Liver (tissue), 9 donors: ENCODE data around the gene FBRS. TPM values are rescaled to one million over a fixed set of nuclear protein-coding genes. Genes with fewer than 3 reads are reported as not detected.

ENCODE experiments used
- DNase-seq: peaks from one replicate; pipeline ENCODE4 v3.0.0-alpha.2; 2017; ENCODE audit warnings: low spot score
- H3K27ac ChIP-seq, 2 donors: one replicate each; pipeline ENCODE4 v1.7.0; 2013; ENCODE audit warnings: inconsistent platforms in 2 of 2, low read length in 2 of 2, control low read depth in 1 of 2, low read depth in 1 of 2, mild to moderate bottlenecking in 1 of 2
- H3K27me3 ChIP-seq, 4 donors: one replicate each; pipeline versions ENCODE4 v1.6.1 to v1.7.0; 2013; ENCODE audit warnings: low read length in 3 of 4, inconsistent platforms in 1 of 4, mild to moderate bottlenecking in 1 of 4, moderate library complexity in 1 of 4; ENCODE audit not compliant: control insufficient read depth in 4 of 4, insufficient read depth in 4 of 4
- H3K36me3 ChIP-seq, 4 donors: one replicate each; pipeline versions ENCODE4 v1.6.1 to v1.7.0; 2013; ENCODE audit warnings: low read length in 3 of 4, mild to moderate bottlenecking in 3 of 4, low read depth in 1 of 4, moderate library complexity in 1 of 4; ENCODE audit not compliant: control insufficient read depth in 4 of 4, insufficient read depth in 3 of 4
- H3K4me1 ChIP-seq, 4 donors: one replicate each; pipeline versions ENCODE4 v1.6.1 to v1.7.0; 2013; ENCODE audit warnings: low read length in 3 of 4, mild to moderate bottlenecking in 3 of 4, moderate library complexity in 1 of 4; ENCODE audit not compliant: control insufficient read depth in 4 of 4, insufficient read depth in 4 of 4
- H3K4me3 ChIP-seq, 3 donors: one replicate each; pipeline versions ENCODE4 v1.6.1 to v1.7.0; 2013; ENCODE audit warnings: low read length in 3 of 3, control low read depth in 1 of 3, low read depth in 1 of 3, mild to moderate bottlenecking in 1 of 3
- H3K9ac ChIP-seq, 2 donors: one replicate each; pipeline ENCODE4 v1.7.0; 2013; ENCODE audit warnings: low read length in 2 of 2, mild to moderate bottlenecking in 2 of 2, moderate library complexity in 2 of 2, control low read depth in 1 of 2, low read depth in 1 of 2
- H3K9me3 ChIP-seq, 4 donors: one replicate each; pipeline versions ENCODE4 v1.6.1 to v1.7.0; 2013; ENCODE audit warnings: low read length in 3 of 4; ENCODE audit not compliant: control insufficient read depth in 4 of 4
- EGR1 ChIP-seq, 2 donors: IDR thresholded peaks; 2 replicates each; pipeline ENCODE4 v1.6.1; 2016 to 2018; ENCODE audit warnings: antibody characterized with exemption in 2 of 2, low read depth in 2 of 2
- FOXA1 ChIP-seq: IDR thresholded peaks from 2 replicates; pipeline ENCODE4 v1.6.1; 2016; ENCODE audit warnings: antibody characterized with exemption
- FOXA2 ChIP-seq: IDR thresholded peaks from 2 replicates; pipeline ENCODE4 v1.6.1; 2016; ENCODE audit warnings: antibody characterized with exemption
- GABPA ChIP-seq, 2 donors: IDR thresholded peaks in 1 of 2; conservative IDR thresholded peaks in 1 of 2; 2 replicates each; pipeline ENCODE4 v1.6.1; 2016; ENCODE audit warnings: antibody characterized with exemption in 2 of 2, mild to moderate bottlenecking in 1 of 2, moderate library complexity in 1 of 2
- HNF4A ChIP-seq, 2 donors: conservative IDR thresholded peaks; 2 replicates each; pipeline ENCODE4 v1.6.1; 2016; ENCODE audit warnings: antibody characterized with exemption in 2 of 2, mild to moderate bottlenecking in 2 of 2
- HNF4G ChIP-seq: IDR thresholded peaks from 2 replicates; pipeline ENCODE4 v1.6.1; 2016; ENCODE audit warnings: antibody characterized with exemption
- JUND ChIP-seq, 2 donors: IDR thresholded peaks; 2 replicates each; pipeline ENCODE4 v1.6.1; 2016; ENCODE audit warnings: antibody characterized with exemption in 2 of 2
- NR2F2 ChIP-seq: IDR thresholded peaks from 2 replicates; pipeline ENCODE4 v1.6.1; 2016; ENCODE audit warnings: antibody characterized with exemption
- RAD21 ChIP-seq, 2 donors: IDR thresholded peaks; 2 replicates each; pipeline ENCODE4 v1.6.1; 2016; ENCODE audit warnings: antibody characterized with exemption in 2 of 2, mild to moderate bottlenecking in 2 of 2
- RXRA ChIP-seq, 2 donors: IDR thresholded peaks; 2 replicates each; pipeline ENCODE4 v1.6.1; 2017 to 2018; ENCODE audit warnings: antibody characterized with exemption in 2 of 2, mild to moderate bottlenecking in 1 of 2
- SP1 ChIP-seq: IDR thresholded peaks from 2 replicates; pipeline ENCODE4 v1.6.1; 2018; ENCODE audit warnings: antibody characterized with exemption, mild to moderate bottlenecking
- TAF1 ChIP-seq: conservative IDR thresholded peaks from 2 replicates; pipeline ENCODE4 v1.6.1; 2016; ENCODE audit warnings: antibody characterized with exemption, mild to moderate bottlenecking
- YY1 ChIP-seq: IDR thresholded peaks from 2 replicates; pipeline ENCODE4 v1.6.1; 2016; ENCODE audit warnings: antibody characterized with exemption, mild to moderate bottlenecking
- WGBS: extraction: QIAGEN DNeasy Blood & Tissue Kit; methylation state at CpG from one replicate; pipeline ENCODE4 v1.1.7; 2013; 5-methylcytosine and 5-hydroxymethylcytosine counted together
- polyA plus RNA-seq, 2 donors: library from polyadenylated mRNA; stranded (reverse) in 1 of 2; unstranded in 1 of 2; fragments of 200-250 nt in 1 of 2; fragments of >200 nt in 1 of 2; fragmentation: Nextera tagmentation in 1 of 2; extraction: Ambion mirVana in 1 of 2; gene quantifications; one replicate each; pipeline versions ENCODE4 v1.2.1 to v1.2.3, GENCODE V29; 2013 to 2015
- total RNA-seq, 2 donors: library from RNA; depleted of rRNA; stranded (reverse); fragments of >200 nt; gene quantifications; one replicate each; pipeline ENCODE4 v1.2.3, GENCODE V29; 2014
- TF ChIP-seq, protein P1 (sequence below): fragments of 150-350 bp; IDR thresholded peaks from 2 replicates; pipeline ENCODE4 v1.5.1; 2017; ENCODE audit warnings: improper control_type of control experiment, low read depth, low read length; ENCODE audit not compliant: missing input control
- TF ChIP-seq, protein P2 (sequence below): IDR thresholded peaks from 2 replicates; pipeline ENCODE4 v1.6.1; 2016; ENCODE audit warnings: antibody characterized with exemption
- TF ChIP-seq, protein P3 (sequence below): IDR thresholded peaks from 2 replicates; pipeline ENCODE4 v1.6.1; 2016; ENCODE audit warnings: antibody characterized with exemption
- TF ChIP-seq, protein P4 (sequence below): IDR thresholded peaks from 2 replicates; pipeline ENCODE4 v1.6.1; 2016; ENCODE audit warnings: antibody characterized with exemption, mild to moderate bottlenecking
- TF ChIP-seq, protein P5 (sequence below): IDR thresholded peaks from 2 replicates; pipeline ENCODE4 v1.6.1; 2016; ENCODE audit warnings: antibody characterized with exemption
- donor health status: healthy.
- donor health status: healthy.
- donor health status: healthy.
- donor health status: healthy.
- donor health status: healthy.

Gene FBRS
- total and polyA plus RNA-seq, 4 donors, result 4.1 to 15.5 (median 11.2) TPM

DNA sequence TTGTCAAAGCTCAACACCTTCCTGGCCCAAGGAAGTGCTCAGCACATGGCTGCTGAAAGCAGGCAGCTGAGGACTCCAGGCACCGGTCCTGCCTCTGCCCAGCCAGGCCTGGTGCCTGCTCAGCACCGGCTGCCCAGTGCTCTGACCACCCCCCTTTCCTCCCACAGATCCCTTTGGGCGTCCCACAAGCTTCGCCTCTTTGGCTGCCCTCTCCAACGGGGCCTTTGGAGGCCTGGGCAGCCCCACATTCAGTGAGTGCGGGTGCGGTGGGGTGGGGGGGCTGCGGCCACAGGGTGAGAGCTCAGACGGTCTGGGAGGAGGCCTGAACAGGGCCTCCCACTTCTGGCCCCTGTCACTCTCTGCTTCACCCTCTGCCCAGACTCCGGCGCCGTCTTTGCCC, 10.2 kb downstream of the FBRS start:
- peaks cover 7 to 18% (median 12%) of the 10 kb centered on the region in 4 donors for H3K4me1 ChIP-seq
- no peak for TF ChIP-seq FOXA2
- no peak for TF ChIP-seq RAD21 (IDR thresholded peaks at IDR 0.05)
- TF ChIP-seq, protein P1, sequence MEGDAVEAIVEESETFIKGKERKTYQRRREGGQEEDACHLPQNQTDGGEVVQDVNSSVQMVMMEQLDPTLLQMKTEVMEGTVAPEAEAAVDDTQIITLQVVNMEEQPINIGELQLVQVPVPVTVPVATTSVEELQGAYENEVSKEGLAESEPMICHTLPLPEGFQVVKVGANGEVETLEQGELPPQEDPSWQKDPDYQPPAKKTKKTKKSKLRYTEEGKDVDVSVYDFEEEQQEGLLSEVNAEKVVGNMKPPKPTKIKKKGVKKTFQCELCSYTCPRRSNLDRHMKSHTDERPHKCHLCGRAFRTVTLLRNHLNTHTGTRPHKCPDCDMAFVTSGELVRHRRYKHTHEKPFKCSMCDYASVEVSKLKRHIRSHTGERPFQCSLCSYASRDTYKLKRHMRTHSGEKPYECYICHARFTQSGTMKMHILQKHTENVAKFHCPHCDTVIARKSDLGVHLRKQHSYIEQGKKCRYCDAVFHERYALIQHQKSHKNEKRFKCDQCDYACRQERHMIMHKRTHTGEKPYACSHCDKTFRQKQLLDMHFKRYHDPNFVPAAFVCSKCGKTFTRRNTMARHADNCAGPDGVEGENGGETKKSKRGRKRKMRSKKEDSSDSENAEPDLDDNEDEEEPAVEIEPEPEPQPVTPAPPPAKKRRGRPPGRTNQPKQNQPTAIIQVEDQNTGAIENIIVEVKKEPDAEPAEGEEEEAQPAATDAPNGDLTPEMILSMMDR, result no peak
- no peak for TF ChIP-seq RXRA (IDR thresholded peaks at IDR 0.05)
- no peak for TF ChIP-seq HNF4A (conservative IDR thresholded peaks at IDR 0.05)
- TF ChIP-seq, protein P2, sequence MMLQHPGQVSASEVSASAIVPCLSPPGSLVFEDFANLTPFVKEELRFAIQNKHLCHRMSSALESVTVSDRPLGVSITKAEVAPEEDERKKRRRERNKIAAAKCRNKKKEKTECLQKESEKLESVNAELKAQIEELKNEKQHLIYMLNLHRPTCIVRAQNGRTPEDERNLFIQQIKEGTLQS, result no peak
- no peak for TF ChIP-seq YY1
- TF ChIP-seq TAF1, result no peak
- TF ChIP-seq JUND (IDR thresholded peaks at IDR 0.05), result no peak
- no peak for TF ChIP-seq EGR1 (IDR thresholded peaks at IDR 0.05; ENCODE audit: low read depth in 2 of 2)
- no peak for TF ChIP-seq GABPA (IDR thresholded peaks at IDR 0.05 in 1 of 2, conservative IDR thresholded peaks at IDR 0.05 in 1 of 2)
- TF ChIP-seq, protein P3, sequence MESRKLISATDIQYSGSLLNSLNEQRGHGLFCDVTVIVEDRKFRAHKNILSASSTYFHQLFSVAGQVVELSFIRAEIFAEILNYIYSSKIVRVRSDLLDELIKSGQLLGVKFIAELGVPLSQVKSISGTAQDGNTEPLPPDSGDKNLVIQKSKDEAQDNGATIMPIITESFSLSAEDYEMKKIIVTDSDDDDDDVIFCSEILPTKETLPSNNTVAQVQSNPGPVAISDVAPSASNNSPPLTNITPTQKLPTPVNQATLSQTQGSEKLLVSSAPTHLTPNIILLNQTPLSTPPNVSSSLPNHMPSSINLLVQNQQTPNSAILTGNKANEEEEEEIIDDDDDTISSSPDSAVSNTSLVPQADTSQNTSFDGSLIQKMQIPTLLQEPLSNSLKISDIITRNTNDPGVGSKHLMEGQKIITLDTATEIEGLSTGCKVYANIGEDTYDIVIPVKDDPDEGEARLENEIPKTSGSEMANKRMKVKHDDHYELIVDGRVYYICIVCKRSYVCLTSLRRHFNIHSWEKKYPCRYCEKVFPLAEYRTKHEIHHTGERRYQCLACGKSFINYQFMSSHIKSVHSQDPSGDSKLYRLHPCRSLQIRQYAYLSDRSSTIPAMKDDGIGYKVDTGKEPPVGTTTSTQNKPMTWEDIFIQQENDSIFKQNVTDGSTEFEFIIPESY, result no peak
- TF ChIP-seq HNF4G, result no peak
- no peak for TF ChIP-seq NR2F2
- TF ChIP-seq SP1, result no peak
- TF ChIP-seq, protein P4, sequence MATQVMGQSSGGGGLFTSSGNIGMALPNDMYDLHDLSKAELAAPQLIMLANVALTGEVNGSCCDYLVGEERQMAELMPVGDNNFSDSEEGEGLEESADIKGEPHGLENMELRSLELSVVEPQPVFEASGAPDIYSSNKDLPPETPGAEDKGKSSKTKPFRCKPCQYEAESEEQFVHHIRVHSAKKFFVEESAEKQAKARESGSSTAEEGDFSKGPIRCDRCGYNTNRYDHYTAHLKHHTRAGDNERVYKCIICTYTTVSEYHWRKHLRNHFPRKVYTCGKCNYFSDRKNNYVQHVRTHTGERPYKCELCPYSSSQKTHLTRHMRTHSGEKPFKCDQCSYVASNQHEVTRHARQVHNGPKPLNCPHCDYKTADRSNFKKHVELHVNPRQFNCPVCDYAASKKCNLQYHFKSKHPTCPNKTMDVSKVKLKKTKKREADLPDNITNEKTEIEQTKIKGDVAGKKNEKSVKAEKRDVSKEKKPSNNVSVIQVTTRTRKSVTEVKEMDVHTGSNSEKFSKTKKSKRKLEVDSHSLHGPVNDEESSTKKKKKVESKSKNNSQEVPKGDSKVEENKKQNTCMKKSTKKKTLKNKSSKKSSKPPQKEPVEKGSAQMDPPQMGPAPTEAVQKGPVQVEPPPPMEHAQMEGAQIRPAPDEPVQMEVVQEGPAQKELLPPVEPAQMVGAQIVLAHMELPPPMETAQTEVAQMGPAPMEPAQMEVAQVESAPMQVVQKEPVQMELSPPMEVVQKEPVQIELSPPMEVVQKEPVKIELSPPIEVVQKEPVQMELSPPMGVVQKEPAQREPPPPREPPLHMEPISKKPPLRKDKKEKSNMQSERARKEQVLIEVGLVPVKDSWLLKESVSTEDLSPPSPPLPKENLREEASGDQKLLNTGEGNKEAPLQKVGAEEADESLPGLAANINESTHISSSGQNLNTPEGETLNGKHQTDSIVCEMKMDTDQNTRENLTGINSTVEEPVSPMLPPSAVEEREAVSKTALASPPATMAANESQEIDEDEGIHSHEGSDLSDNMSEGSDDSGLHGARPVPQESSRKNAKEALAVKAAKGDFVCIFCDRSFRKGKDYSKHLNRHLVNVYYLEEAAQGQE, result no peak
- TF ChIP-seq FOXA1, result no peak
- TF ChIP-seq, protein P5, sequence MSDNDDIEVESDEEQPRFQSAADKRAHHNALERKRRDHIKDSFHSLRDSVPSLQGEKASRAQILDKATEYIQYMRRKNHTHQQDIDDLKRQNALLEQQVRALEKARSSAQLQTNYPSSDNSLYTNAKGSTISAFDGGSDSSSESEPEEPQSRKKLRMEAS, result no peak
- 94% methylated on average over 12 of the region's 12 CpGs for WGBS
- no peak overlapping the region for H3K9ac ChIP-seq
- H3K27me3 ChIP-seq, result no peaks in the 10 kb centered on the region
- peaks cover 17 to 58% (median 28%) of the 10 kb centered on the region in 4 donors for H3K36me3 ChIP-seq
- no peak overlapping the region for H3K4me3 ChIP-seq
- no peak overlapping the region for H3K27ac ChIP-seq
- DNase-seq, result no peak
- no peaks in the 10 kb centered on the region for H3K9me3 ChIP-seq
